HG02642 (cell line): ENCODE data around the gene RPN1.
"Not testable (repeated sequence)": the region's sequence is repeated elsewhere in the genome, so short reads cannot be mapped to it uniquely, and the experiment has no call there.

ENCODE experiments used
- ATAC-seq: cut with Tn5 transposase; IDR thresholded peaks from one replicate; pipeline ENCODE4 v1.9.1; 2021; ENCODE audit warnings: mild to moderate bottlenecking; ENCODE audit not compliant: unreplicated experiment, poor library complexity

The RPN1 gene

DNA sequence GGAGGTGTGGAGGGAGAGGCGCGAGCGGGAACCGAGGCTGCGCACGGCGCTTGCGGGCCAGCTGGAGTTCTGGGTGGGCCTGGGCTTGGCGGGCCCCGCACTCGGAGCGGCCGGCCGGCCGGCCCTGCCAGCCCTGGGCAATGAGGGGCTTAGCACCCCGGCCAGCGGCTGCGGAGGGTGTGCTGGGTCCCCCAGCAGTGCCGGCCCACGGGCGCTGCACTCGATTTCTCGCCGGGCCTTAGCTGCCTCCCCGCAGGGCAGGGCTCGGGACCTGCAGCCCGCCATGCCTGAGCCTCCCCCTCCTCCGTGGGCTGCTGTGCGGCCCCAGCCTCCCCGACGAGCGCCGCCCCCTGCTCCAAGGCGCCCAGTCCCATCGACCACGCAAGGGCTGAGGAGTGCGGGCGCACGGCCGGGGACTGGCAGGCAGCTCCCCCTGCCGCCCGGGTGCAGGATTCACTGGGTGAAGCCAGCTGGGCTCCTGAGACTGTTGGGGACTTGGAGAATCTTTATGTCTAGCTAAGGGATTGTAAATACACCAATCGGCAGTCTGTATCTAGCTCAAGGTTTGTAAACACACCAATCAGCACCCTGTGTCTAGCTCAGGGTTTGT, 2.9 kb upstream of the RPN1 start:
- ATAC-seq: not testable (repeated sequence)

DNA sequence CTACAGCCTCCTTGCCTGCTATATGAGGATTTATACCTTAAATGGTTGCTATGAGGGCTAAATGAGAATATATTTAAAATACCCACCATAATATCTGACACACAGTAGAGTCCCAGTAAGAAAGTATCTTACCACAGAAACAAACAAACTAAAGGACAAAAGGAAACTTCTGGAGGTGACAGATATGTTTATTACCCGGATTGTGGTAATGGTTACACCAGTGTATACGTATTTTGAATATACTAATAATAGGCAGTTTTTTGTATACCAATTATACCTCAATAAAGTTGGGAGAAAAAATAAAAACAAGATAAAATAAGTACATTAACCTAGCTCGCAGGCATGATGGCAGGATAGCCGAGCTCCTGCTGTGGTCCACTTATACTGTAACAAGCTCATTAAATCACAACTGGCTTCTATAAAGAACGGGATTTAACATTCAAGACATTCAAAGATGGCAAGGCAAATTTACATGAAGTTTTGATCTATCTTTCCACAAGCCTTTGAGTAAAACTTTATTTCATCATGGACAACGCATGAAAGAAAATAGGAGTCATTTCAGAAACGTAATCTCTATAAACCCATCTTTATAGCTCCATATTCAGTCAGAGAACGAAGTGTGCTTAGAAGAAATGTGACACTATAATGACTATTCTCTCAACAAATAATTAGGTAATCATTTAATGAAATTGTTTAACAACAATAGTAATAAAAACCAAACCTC, 1.5 kb downstream of the RPN1 start:
- ATAC-seq: no peak

DNA sequence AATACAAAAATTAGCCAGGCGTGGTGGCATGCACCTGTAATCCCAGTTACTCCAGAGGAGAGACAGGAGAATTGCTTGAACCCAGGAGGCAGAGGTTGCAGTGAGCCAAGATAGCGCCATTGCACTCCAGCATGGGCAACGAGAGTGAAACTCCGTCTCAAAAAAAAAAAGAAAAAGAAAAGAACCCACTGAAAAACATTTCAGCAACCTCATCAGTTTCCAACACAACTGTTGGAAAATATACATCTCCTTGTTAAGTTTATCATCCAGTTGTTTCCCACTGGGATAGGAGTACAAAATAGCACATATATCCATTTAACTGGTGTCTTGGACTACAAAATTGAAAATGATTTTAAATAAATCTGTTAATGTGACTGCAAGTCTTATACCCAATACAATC, 2.2 kb downstream of the RPN1 start:
- no peak for ATAC-seq

GRCh38 chr3:128647307-128647706, 3.3 kb downstream of the RPN1 start:
- no peak for ATAC-seq

DNA sequence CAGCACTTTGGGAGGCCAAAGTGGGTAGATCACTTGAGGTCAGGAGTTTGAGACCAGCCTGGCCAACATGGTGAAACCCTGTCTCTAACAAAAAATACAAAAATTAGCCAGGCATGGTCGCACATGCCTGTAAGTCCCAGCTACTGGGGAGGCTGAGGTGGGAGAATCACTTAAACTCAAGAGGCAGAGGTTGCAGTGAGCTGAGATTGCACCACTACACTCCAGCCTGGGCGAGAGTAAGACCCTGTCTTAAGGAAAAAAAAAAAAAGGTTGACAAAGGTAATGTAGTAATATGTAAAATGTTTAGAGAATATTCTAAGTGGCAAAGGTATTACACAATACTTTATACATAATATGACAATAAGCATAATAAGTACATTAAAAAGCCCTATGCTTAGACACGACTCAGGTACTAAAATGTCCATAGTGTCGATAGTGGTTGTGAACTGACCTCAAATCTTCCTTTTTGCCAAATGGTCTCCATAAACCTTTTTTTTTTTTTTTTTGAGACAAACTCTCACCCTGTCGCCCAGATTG, 16.5 kb downstream of the RPN1 start:
- no peak for ATAC-seq

DNA sequence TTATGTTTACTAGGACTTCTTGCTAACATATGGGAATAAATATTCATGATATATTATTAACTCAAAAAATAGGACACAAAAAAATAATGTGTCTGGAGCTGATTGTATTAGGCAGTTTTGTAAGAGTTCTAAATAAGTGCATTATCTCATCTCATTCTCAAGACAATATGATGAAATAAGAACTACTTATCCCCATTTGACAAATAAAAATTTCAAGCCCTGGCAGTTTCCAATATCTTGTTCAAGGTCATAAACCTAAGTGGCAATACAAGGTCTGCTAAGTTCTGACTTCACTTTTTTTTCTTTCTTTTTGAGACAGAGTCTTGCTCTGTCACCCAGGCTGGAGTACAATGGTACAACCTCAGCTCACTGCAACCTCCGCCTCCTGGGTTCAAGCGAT, 18.3 kb downstream of the RPN1 start:
- no peak for ATAC-seq

DNA sequence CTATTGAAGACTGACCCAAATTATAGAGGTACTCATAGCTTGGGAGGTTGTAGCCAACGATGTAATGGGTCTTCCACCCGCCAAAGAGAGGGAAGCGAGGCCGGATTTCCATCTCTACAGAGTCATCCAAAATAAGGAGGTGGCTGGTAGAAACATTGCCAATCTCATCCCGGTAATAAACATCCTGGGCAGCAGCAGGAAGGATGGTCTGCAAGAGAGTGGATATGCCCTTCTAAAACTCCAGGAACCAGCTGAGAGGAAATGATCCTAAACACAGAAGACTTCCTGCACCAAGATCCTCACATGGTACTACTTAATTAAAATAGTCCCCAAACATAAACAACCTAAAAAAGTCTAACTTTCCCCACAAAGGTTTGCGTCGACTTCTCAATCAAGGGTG, 20.7 kb downstream of the RPN1 start:
- ATAC-seq: no peak

DNA sequence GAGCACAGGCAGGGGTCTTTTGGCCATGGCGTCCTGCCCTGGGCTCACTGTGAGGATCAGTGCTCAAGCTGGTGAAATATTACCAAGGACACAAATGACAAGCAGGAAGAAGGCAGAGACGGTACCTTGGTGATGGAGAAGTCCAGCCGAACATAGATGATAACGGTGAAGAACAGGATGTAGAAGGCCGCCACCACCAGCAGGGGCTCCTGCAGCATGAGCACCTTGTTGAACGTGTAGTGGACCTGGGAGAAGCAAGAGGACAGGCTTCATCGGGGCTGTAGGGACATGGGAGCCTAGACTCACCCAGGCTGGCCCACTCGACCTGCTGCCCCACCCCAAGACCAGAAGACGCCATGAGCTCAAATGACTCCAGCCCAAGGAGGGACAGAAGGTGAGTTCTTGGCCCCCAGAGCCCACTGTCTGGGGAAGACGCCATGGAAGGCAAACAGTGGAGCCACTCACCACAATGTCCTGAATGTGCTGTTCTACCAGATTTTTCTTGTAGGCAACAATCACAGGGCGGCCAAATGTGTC, 25.1 kb downstream of the RPN1 start:
- no peak for ATAC-seq

DNA sequence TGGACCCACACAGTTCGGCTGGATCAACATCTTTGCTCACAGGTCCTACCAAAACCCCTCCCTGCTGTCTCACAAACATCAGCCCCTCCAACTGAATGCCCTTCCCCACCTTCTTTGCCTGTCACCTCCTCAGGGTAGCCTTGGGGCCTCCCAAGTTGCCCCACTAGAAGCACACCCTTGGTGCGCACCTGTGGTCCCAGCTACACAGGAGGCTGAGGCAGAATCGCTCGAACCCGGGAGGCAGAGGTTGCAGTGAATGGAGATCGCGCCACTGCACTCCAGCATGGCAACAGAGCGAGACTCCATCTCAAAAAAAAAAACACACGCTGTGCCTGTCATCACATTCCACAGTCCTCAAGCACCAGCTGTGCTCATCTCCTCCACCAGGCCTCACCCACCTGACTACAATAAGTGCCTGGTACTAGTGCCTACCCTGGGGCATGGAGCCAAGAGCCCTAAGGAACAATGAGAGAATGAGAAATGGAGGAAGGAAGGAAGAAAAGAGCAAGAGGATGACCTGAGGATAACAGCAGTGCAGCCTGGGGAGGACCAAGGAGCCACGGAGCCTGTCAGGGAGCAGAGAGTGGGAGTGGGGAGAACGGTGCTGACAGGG, 26.0 kb downstream of the RPN1 start:
- ATAC-seq: no peak

GRCh38 chr3:128623762-128624176, 26.8 kb downstream of the RPN1 start:
- no peak for ATAC-seq

GRCh38 chr3:128621931-128622330, 28.7 kb downstream of the RPN1 start:
- no peak for ATAC-seq

DNA sequence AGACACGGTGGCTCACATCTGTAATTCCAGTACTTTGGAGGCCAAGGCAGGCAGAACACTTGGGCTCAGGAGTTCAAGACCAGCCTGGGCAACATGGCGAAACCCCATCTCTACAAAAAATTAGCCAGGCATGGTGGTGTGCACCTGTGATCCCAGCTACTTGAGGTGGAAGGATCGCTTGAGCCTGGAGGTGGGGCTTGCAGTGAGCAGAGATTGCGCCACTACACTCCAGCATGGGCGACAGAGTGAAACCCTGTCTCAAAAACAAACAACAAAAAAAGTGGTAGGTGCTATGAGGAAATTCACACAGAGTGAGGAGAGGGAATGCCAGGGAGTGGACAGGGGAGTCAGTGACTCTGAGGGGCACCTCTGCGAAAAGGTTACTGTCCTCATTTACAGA, 29.4 kb downstream of the RPN1 start:
- no peak for ATAC-seq

DNA sequence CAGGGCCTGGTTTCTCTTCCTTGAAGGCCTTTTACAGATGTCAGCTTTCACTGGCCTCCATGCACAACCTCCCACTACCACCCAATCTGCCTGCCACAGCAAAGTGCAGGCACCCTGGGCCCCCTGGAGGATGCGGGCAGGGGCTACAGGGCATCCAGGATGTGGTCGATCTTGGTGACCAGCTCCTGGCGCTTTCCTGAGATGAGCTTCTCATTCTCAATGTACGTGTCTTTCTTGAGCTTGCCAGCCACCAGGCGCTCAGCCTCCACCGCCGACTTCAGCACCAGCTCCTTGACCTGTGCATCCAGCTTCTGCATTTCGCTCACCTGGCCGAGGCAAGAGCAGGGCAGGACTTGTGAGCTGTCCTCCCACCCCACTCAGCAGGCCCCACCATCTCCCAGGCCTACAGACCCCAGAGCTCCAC, 30.3 kb downstream of the RPN1 start:
- ATAC-seq: no peak

- ATAC-seq: no peak
Observed at GRCh38 chr3:128619146-128619890, 31.3 kb downstream of the RPN1 start.

- no peak for ATAC-seq
Observed at GRCh38 chr3:128618398-128618726, 32.3 kb downstream of the RPN1 start.

GRCh38 chr3:128617557-128618397, 32.8 kb downstream of the RPN1 start:
- ATAC-seq: peak; percentile 92

GRCh38 chr3:128617270-128617556, 33.4 kb downstream of the RPN1 start:
- no peak for ATAC-seq

DNA sequence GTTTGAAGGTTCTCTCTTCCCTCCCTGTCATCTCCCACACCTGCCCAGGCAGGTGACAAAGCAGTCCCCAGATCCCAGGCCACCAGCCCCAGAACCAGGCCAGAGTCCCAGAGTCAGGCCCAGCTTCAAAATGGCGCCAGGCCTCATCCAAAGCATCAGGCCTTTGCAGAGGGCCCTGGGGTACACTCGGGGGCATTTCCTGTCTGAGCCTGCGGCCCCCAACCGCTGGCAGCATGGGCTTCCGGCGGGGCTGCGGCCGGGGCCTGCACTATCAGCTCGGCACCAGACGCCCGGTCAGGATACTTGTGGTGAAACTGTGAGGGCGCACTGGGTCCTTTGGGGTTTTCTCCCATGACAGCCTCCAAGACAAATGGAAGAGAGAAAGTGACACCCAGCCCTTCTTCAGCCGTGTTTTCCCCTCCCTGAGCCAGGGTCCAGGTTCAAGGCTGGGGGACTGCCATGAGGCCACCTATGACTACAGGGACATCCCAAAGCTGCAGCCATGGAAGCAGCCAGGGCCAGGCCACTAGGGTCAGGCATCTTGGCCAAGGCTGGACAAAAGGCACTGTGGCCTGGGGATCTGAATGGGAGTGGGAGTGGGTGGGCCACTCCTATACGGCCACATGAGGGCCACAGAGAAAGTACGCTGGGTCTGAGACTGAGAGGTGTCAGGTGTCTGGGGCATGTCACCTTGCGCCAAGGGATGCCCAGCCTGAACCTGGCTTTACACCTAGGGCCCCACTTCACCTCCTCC, 33.9 kb downstream of the RPN1 start:
- ATAC-seq: no peak

DNA sequence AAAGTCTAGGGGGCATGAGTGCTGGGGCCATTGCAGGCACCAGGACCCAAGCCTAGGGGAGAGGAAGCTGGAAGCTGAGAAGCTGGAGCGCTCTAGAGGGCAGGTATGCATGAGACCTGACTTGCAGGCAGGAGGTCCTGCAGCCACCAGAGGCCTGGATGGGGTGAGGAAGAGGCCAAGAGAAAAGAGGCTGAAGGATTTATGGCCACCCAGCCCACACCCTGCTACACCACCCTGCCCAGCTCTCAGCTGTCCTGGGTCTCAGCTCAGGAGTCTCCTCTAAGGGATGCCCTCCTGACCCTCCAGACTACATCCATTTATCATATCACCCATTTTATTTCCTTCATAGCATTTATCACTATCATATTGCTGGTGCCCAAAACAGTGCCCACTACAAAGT, 36.5 kb downstream of the RPN1 start:
- no peak for ATAC-seq
